Neural crest cell (in vitro differentiated cells): ENCODE data around the gene PLEKHA6. TPM values are rescaled to one million over a fixed set of nuclear protein-coding genes. Genes with fewer than 3 reads are reported as not detected.

Experiments used
- DNase-seq: peaks from one replicate; pipeline ENCODE4 v3.0.0; 2021; ENCODE audit warnings: low read depth, mixed read lengths, low spot score
- H3K27ac Mint-ChIP-seq: one replicate; pipeline ENCODE4 v1.8.0; 2021; ENCODE audit warnings: mild to moderate bottlenecking, mixed read lengths; ENCODE audit not compliant: unreplicated experiment
- H3K27me3 Mint-ChIP-seq: 2 replicates; pipeline ENCODE4 v1.8.0; 2021; ENCODE audit warnings: low read depth, mild to moderate bottlenecking, mixed read lengths
- H3K36me3 Mint-ChIP-seq: 2 replicates; pipeline ENCODE4 v1.8.0; 2021; ENCODE audit warnings: low read depth, mild to moderate bottlenecking, mixed read lengths
- H3K4me1 Mint-ChIP-seq: 2 replicates; pipeline ENCODE4 v1.8.0; 2021; ENCODE audit warnings: mixed read lengths
- H3K4me3 Mint-ChIP-seq: one replicate; pipeline ENCODE4 v1.8.0; 2021; ENCODE audit warnings: mild to moderate bottlenecking, mixed read lengths
- H3K9me3 Mint-ChIP-seq: 2 replicates; pipeline ENCODE4 v1.8.0; 2021; ENCODE audit warnings: mixed read lengths
- total RNA-seq: library from RNA; stranded (reverse); gene quantifications from 2 replicates; pipeline ENCODE4 v1.2.1, GENCODE V29; 2021
- TF ChIP-seq, protein P1 (sequence below): fragments of 200-600 bp; sonication (generic); conservative IDR thresholded peaks from 2 replicates; pipeline ENCODE4 v1.5.0; 2021; ENCODE audit warnings: antibody characterized with exemption, mild to moderate bottlenecking

PLEKHA6 gene
- total RNA-seq, 1 donor from 2014 or later = 4.5 TPM

DNA sequence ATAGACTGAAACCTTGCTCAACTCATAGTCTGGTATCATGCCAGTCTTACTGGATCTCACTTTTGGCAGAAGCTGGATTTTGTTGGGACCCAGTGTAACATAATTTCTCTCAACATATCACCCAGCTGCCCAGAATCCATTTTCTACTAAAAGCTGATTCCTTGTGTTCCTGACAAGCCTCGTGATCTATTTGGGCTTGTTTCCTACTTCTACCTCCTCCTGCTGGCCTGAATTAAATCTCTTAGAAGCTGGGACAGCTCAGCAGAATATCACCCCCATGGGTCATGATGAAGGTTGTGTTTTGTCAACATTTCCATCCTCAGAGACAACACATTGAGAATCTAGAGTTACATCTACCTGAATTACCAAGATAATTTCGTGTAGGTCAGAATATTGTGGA, 153.6 kb downstream of the PLEKHA6 start:
- DNase-seq = no peak
- no peak overlapping the region for H3K27ac Mint-ChIP-seq
- H3K4me3 Mint-ChIP-seq = no peak overlapping the region
- H3K9me3 Mint-ChIP-seq = no peaks in the 10 kb centered on the region
- no peaks in the 10 kb centered on the region for H3K4me1 Mint-ChIP-seq
- H3K36me3 Mint-ChIP-seq = no peaks in the 10 kb centered on the region
- H3K27me3 Mint-ChIP-seq = peaks cover 82% of the 10 kb centered on the region
- TF ChIP-seq, protein P1, sequence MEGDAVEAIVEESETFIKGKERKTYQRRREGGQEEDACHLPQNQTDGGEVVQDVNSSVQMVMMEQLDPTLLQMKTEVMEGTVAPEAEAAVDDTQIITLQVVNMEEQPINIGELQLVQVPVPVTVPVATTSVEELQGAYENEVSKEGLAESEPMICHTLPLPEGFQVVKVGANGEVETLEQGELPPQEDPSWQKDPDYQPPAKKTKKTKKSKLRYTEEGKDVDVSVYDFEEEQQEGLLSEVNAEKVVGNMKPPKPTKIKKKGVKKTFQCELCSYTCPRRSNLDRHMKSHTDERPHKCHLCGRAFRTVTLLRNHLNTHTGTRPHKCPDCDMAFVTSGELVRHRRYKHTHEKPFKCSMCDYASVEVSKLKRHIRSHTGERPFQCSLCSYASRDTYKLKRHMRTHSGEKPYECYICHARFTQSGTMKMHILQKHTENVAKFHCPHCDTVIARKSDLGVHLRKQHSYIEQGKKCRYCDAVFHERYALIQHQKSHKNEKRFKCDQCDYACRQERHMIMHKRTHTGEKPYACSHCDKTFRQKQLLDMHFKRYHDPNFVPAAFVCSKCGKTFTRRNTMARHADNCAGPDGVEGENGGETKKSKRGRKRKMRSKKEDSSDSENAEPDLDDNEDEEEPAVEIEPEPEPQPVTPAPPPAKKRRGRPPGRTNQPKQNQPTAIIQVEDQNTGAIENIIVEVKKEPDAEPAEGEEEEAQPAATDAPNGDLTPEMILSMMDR = no peak

DNA sequence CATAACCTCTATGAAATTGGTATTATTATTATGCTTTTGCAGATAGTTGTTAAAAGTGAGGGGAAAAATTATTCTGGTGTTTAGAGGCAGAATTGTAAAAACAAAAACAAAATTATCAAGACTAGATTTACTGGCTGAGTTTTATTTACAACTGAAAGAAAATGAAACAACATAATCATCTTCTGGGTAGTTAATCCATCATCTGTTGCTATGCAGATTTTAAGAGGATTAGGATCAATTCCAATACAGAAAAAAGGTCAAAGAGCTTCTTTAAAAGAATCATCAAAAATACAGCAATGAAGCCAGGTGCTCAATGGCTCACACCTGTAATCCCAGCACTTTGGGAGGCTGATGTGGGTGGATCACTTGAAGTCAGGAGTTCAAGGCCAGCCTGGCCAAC, 154.2 kb downstream of the PLEKHA6 start:
- H3K9me3 Mint-ChIP-seq = no peaks in the 10 kb centered on the region
- DNase-seq = no peak
- H3K27me3 Mint-ChIP-seq = peaks cover 87% of the 10 kb centered on the region
- H3K27ac Mint-ChIP-seq = no peak overlapping the region
- H3K4me3 Mint-ChIP-seq = no peak overlapping the region
- H3K36me3 Mint-ChIP-seq = no peaks in the 10 kb centered on the region
- TF ChIP-seq, protein P1 = no peak
- H3K4me1 Mint-ChIP-seq = no peaks in the 10 kb centered on the region

DNA sequence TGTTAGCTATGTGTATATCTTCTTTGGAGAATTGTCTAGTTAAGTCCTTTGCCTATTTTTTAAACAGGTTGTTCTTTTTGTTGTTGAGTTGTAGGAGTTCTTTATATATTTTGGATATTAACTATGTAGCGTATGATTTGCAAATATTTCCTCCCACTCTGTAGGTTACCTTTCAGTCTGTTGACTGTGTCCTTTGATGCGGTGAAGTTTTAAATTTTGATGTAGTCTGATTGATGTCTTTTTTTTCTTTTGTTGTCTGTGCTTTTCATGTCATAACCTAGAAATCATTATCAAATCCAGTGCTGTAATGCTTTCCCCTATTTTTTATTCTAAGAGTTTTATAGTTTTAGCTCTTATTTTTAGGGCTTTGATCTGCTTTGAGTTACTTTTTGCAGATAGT, 154.8 kb downstream of the PLEKHA6 start:
- Mint-ChIP-seq H3K27me3 (peaks cover 84% of the 10 kb centered on the region), H3K4me3 (no peak overlapping the region), H3K36me3 (no peaks in the 10 kb centered on the region), H3K4me1 (no peaks in the 10 kb centered on the region), H3K9me3 (no peaks in the 10 kb centered on the region), H3K27ac (no peak overlapping the region)
- DNase-seq = no peak
- TF ChIP-seq, protein P1 = no peak

DNA sequence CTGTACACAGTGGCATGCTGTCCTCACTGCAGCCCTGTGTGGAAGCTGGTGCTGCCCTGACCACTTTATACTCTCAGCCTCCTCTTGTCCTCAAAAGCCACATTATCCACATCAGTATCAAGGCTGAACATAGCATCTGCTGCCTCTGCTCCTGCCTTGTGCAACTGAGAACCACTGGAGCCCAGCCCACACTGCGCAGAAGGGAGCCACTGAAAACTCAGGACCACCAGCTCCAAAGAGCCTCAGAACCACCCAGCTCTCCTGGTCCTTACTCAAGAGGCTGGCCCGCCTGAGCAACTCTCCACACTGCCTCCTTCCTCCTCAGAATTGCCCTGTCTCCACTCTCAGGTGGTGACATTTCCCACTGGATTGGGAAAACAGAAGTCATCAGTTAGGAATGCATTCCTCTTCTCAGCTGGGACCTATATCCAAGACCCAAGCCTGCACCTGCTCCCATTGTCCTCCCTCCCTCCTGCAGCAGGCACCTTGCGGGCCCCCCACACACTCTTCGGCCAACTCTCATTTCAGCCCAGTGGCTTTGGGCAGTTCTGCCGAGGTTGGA, 156.4 kb downstream of the PLEKHA6 start:
- Mint-ChIP-seq H3K36me3 (no peaks in the 10 kb centered on the region), H3K27ac (no peak overlapping the region), H3K27me3 (peaks cover 84% of the 10 kb centered on the region), H3K4me1 (no peaks in the 10 kb centered on the region), H3K9me3 (no peaks in the 10 kb centered on the region), H3K4me3 (no peak overlapping the region)
- TF ChIP-seq, protein P1 = no peak
- DNase-seq = no peak

DNA sequence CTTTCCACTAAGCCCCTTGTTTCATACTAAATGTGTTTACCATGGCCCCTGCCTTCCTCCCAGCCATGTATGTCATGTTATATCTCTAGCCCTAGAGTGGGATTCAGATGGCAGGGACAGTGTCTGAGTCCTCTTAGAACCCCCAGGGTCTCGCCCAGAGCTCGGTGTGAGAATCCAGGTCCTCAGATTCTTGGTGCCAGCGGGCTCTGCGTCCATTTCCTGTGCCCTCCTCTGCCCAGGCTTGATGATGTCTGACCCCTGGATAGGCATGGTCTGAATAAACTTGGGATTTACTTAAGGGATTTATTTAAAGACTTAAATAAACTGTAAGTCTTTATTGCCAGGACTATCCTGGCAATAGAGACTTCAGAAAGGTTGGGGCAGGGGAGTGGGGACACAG, 157.2 kb downstream of the PLEKHA6 start:
- peaks cover 84% of the 10 kb centered on the region for H3K27me3 Mint-ChIP-seq
- no peaks in the 10 kb centered on the region for H3K36me3 Mint-ChIP-seq

More for the DNA sequence above, 157.2 kb downstream of the PLEKHA6 start:
- Mint-ChIP-seq H3K4me3 (no peak overlapping the region), H3K27ac (peak overlapping the region; percentile 53), H3K9me3 (no peaks in the 10 kb centered on the region), H3K4me1 (no peaks in the 10 kb centered on the region)
- TF ChIP-seq, protein P1 = no peak
- DNase-seq = no peak
